B cell (primary cell): ENCODE measurements around the gene KIRREL1. TPM values are rescaled to one million over a fixed set of nuclear protein-coding genes. Genes with fewer than 3 reads are reported as not detected.

Source experiments
- ATAC-seq: fragments of 200-7000 bp; cut with Tn5 transposase; one replicate; pipeline ENCODE4 v1.10.0; 2021; ENCODE audit warnings: low read depth, mild to moderate bottlenecking, moderate number of reproducible peaks, moderate library complexity
- CTCF ChIA-PET: fragments of 350-600 bp; sonication (Branson Sonifier 250); formaldehyde crosslinking; loops from one replicate; lab custom pipeline; 2021; ENCODE audit warnings: antibody characterized with exemption, inconsistent platforms; lab: Charles Lee
- POLR2A ChIA-PET: fragments of 350-600 bp; sonication (Branson Sonifier 250); formaldehyde crosslinking; loops from one replicate; lab custom pipeline; 2021; ENCODE audit warnings: antibody characterized with exemption; lab: Charles Lee
- DNase-seq: peaks from one replicate; pipeline ENCODE4 v3.0.0; 2013
- H2AFZ ChIP-seq: 2 replicates; pipeline ENCODE4 v1.6.1; 2012; ENCODE audit warnings: mild to moderate bottlenecking, low read depth, low read length; ENCODE audit not compliant: insufficient read depth, poor library complexity, severe bottlenecking
- H3K27ac ChIP-seq, 2 donors: 1 replicate in 1 of 2; 2 replicates in 1 of 2; pipeline ENCODE4 v1.5.1; 2012 to 2013; ENCODE audit warnings: low read length in 2 of 2, mild to moderate bottlenecking in 2 of 2, moderate library complexity in 1 of 2
- H3K27me3 ChIP-seq, 4 experiments: fragments of 200-600 bp in 1 of 4; sonication (generic) in 1 of 4; replicated peaks in 1 of 4; 1 replicate in 2 of 4; 2 replicates in 2 of 4; pipeline versions ENCODE4 v1.6.1 to v1.7.0; 2013 to 2016; ENCODE audit warnings: low read length in 3 of 4, mild to moderate bottlenecking in 2 of 4, mixed read lengths in 1 of 4, moderate library complexity in 1 of 4; ENCODE audit not compliant: insufficient read depth in 4 of 4, control insufficient read depth in 3 of 4; ENCODE audit errors: control extremely low read depth in 1 of 4
- H3K36me3 ChIP-seq, 2 experiments: replicated peaks in 1 of 2; 1 replicate in 1 of 2; 2 replicates in 1 of 2; pipeline versions ENCODE4 v1.6.1 to v1.7.1; 2013; ENCODE audit warnings: low read length in 1 of 2; ENCODE audit not compliant: insufficient read depth in 2 of 2, control insufficient read depth in 1 of 2; ENCODE audit errors: control extremely low read depth in 1 of 2, extremely low read depth in 1 of 2
- H3K4me1 ChIP-seq, 2 donors: fragments of 200-600 bp in 1 of 2; sonication (generic) in 1 of 2; 1 replicate in 1 of 2; 2 replicates in 1 of 2; pipeline versions ENCODE4 v1.5.1 to v1.6.1; 2013 to 2017; ENCODE audit warnings: low read length in 2 of 2; ENCODE audit not compliant: control insufficient read depth in 2 of 2, insufficient read depth in 2 of 2
- H3K4me2 ChIP-seq: replicated peaks from 2 replicates; pipeline ENCODE3; 2012; ENCODE audit warnings: mild to moderate bottlenecking, low read depth, low read length; ENCODE audit not compliant: poor library complexity, severe bottlenecking
- H3K4me3 ChIP-seq, 5 experiments: fragments of 200-600 bp in 1 of 5; sonication (generic) in 1 of 5; 1 replicate in 3 of 5; 2 replicates in 2 of 5; pipeline versions ENCODE4 v1.5.1 to v1.7.0; 2011 to 2016; ENCODE audit warnings: low read length in 4 of 5, mild to moderate bottlenecking in 4 of 5, low read depth in 2 of 5, control low read depth in 1 of 5, moderate library complexity in 1 of 5; ENCODE audit not compliant: insufficient read depth in 1 of 5; ENCODE audit errors: control extremely low read depth in 1 of 5, extremely low read depth in 1 of 5
- H3K79me2 ChIP-seq: fragments of 200-600 bp; sonication (generic); one replicate; pipeline ENCODE4 v1.6.0; 2016; ENCODE audit warnings: low read length; ENCODE audit not compliant: control insufficient read depth, insufficient read depth
- H3K9ac ChIP-seq: fragments of 200-600 bp; sonication (generic); 2 replicates; pipeline ENCODE4 v1.6.1; 2017; ENCODE audit warnings: mild to moderate bottlenecking, low read length, moderate library complexity
- H3K9me3 ChIP-seq, 3 donors: one replicate each; pipeline versions ENCODE4 v1.6.1 to v1.7.1; 2013; ENCODE audit warnings: low read length in 2 of 3; ENCODE audit not compliant: control insufficient read depth in 2 of 3, insufficient read depth in 1 of 3; ENCODE audit errors: control extremely low read depth in 1 of 3
- H4K20me1 ChIP-seq: 2 replicates; pipeline ENCODE4 v1.6.0; 2012; ENCODE audit warnings: mild to moderate bottlenecking, low read length; ENCODE audit not compliant: insufficient read depth, control insufficient read depth, poor library complexity, severe bottlenecking
- H3K27ac Mint-ChIP-seq: one replicate; pipeline ENCODE4 v1.8.0; 2021; ENCODE audit warnings: mixed read lengths
- H3K27me3 Mint-ChIP-seq: one replicate; pipeline ENCODE4 v1.8.0; 2021; ENCODE audit warnings: mixed read lengths
- H3K4me1 Mint-ChIP-seq: one replicate; pipeline ENCODE4 v1.8.0; 2021; ENCODE audit warnings: mixed read lengths
- H3K4me3 Mint-ChIP-seq: one replicate; pipeline ENCODE4 v1.8.0; 2021; ENCODE audit warnings: mixed read lengths
- H3K9me3 Mint-ChIP-seq: one replicate; pipeline ENCODE4 v1.8.0; 2022; ENCODE audit warnings: mixed read lengths; ENCODE audit not compliant: insufficient read depth
- EZH2 ChIP-seq: IDR thresholded peaks from 2 replicates; pipeline ENCODE4 v1.6.1; 2012; ENCODE audit warnings: borderline replicate concordance, low read depth, mild to moderate bottlenecking, moderate library complexity, low read length; ENCODE audit not compliant: insufficient read depth, poor library complexity, severe bottlenecking
- WGBS: methylation state at CpG from one replicate; pipeline ENCODE4 v1.1.5; 2013; ENCODE audit warnings: missing lambda C conversion rate; ENCODE audit not compliant: insufficient coverage; 5-methylcytosine and 5-hydroxymethylcytosine counted together
- intact Hi-C: fragments of 100-400 bp; cut with micrococcal nuclease; formaldehyde crosslinking; loops from one replicate; pipeline ENCODE4 v1.10.0; 2022
- polyA plus RNA-seq: library from polyadenylated mRNA; depleted of rRNA; stranded (reverse); fragments of >200 nt; gene quantifications from 2 replicates; pipeline ENCODE4 v1.2.3, GENCODE V29; 2012
- total RNA-seq, 2 donors: library from RNA; stranded (reverse); fragments of 120-200 nt in 1 of 2; gene quantifications; 1 replicate in 1 of 2; 2 replicates in 1 of 2; pipeline versions ENCODE4 v1.2.3 to v1.2.4, GENCODE V29; 2013 to 2022
- TF ChIP-seq, protein P1 (sequence below): fragments of 200-600 bp; IDR thresholded peaks from one replicate; pipeline ENCODE4 v1.8.0; 2022; ENCODE audit warnings: antibody characterized with exemption, mild to moderate bottlenecking

The KIRREL1 gene
- total and polyA plus RNA-seq, 2 donors (not counting 1 experiment from before 2014, with no cell fraction given), result not detected

DNA sequence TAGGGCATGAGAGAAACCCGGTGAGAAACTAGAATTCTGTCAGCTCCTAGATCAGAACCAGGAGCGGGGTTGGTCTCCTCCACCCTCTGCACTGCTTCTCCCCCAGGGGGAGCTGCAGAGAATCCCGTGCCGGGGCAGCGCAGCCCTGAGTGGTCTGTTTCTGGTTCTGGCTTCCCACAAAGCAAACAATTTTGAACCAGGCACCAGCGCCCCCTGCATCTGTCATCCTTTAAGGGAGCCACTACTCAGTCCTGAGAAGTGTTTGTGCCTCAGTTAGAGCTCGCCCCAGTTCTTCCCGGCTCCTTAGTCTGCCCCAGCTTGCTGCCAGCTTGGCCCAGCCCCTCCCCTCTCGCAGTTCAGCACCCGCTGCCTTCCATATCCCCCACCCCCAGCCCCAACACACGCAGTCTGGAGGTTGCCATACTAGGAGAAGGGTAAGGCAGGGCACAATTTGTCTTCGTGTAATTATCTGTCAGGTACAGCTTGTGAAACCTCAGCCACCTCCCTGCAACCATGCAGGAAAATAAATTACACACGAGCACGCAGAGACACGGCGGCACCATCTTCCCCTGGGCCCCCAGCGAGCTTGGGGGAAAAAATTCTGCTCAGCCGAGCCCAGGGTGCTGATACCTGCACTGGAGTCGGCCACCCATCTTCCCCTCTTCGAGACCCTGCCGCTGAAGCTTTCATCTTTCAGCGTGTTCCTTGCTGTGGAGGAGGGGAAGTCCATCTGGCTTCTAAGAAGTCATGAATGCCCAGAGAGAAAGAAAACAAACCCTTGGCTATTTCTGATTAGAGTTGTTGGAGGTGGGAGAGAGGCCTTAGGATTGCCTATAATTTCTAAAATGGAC is 124.6 kb downstream of the KIRREL1 start:
- H3K27me3 Mint-ChIP-seq, result peaks cover 35% of the 10 kb centered on the region

More for the DNA sequence above, 124.6 kb downstream of the KIRREL1 start:
- ChIA-PET POLR2A (interaction anchor here (0.8 kb wide), 1 partner anchor 35 kb away, joined by 5 read pairs; no protein-coding TSS in a partner anchor), CTCF (interaction anchor here (0.6 to 16.2 kb wide), 32 partner anchors 7 to 1030 kb away, joined by 3 to 534 read pairs (median 5); partner anchors contain the start of genes AIM2, CD1D and KIRREL1)
- Histone ChIP-seq H3K4me3 (peak overlapping the region in 3 of 5 experiments; percentile 15 to 44 (median 32)), H3K79me2 (no peaks in the 10 kb centered on the region), H3K36me3 (no peaks in the 10 kb centered on the region), H3K4me1 (peaks cover 22 to 32% of the 10 kb centered on the region in 2 donors), H2AFZ (peak overlapping the region; percentile 40), H3K9ac (peak overlapping the region; percentile 29), H3K9me3 (peaks cover 0 to 2% (median 0%) of the 10 kb centered on the region in 3 donors), H3K27me3 (peaks cover 0 to 38% (median 16%) of the 10 kb centered on the region in 4 experiments), H4K20me1 (no peaks in the 10 kb centered on the region), H3K4me2 (peak overlapping the region; percentile 69), H3K27ac (no peak overlapping the region)
- TF ChIP-seq EZH2, result no peak
- TF ChIP-seq, protein P1, sequence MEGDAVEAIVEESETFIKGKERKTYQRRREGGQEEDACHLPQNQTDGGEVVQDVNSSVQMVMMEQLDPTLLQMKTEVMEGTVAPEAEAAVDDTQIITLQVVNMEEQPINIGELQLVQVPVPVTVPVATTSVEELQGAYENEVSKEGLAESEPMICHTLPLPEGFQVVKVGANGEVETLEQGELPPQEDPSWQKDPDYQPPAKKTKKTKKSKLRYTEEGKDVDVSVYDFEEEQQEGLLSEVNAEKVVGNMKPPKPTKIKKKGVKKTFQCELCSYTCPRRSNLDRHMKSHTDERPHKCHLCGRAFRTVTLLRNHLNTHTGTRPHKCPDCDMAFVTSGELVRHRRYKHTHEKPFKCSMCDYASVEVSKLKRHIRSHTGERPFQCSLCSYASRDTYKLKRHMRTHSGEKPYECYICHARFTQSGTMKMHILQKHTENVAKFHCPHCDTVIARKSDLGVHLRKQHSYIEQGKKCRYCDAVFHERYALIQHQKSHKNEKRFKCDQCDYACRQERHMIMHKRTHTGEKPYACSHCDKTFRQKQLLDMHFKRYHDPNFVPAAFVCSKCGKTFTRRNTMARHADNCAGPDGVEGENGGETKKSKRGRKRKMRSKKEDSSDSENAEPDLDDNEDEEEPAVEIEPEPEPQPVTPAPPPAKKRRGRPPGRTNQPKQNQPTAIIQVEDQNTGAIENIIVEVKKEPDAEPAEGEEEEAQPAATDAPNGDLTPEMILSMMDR, result peak; percentile 85
- Mint-ChIP-seq H3K9me3 (no peaks in the 10 kb centered on the region), H3K4me1 (peaks cover 28% of the 10 kb centered on the region), H3K4me3 (peak overlapping the region; percentile 77), H3K27ac (no peak overlapping the region)
- ATAC-seq, result peak; percentile 58
- DNase-seq, result peak; percentile 76
- 5% methylated on average over 16 of the region's 22 CpGs for WGBS
- intact Hi-C loops, result loop anchor here (2.0 to 10.0 kb wide), 3 partner anchors 741 to 957 kb away; partner anchors contain the start of gene AIM2
